Esophagus squamous epithelium (tissue), 4 donors: ENCODE data around the gene PRKX.

Experiments
- POLR2A ChIP-seq, 4 donors: fragments of 450-650 bp; IDR thresholded peaks; one replicate each; pipeline ENCODE4 v1.6.1; 2017; ENCODE audit warnings: antibody characterized with exemption in 4 of 4, mild to moderate bottlenecking in 4 of 4, moderate library complexity in 3 of 4
- TF ChIP-seq, protein P1 (sequence below), 6 experiments: fragments of 450-650 bp in 4 of 6; fragments of 200-600 bp in 2 of 6; sonication (generic) in 2 of 6; IDR thresholded peaks; one replicate each; pipeline ENCODE4 v1.5.1; 2016 to 2019; ENCODE audit warnings: antibody characterized with exemption in 6 of 6, mild to moderate bottlenecking in 4 of 6, moderate library complexity in 4 of 6

DNA sequence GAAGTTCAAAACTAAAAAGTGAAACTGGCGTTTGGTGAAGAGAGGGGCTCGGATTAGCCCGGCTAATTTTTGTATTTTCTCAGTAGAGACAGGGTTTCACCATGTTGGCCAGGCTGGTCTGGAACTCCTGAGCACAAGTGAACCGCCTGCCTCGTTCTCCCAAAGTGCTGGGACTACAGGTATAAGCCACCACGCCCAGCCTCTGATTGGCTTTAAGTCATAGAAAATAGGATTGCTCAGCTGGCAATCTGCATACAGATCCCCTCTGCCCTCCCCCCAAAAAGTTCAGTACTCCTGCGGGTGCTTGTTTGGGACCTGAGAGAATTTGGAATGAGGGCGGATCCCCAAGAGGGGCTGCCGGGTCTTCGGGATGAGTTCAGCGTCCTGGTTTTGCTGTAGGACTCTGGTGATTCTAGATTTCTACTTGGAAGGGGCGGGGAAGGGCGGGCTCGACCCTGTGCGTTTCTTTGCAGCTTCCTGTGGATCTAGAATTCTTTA is 537 bp upstream of the PRKX start:
- TF ChIP-seq, protein P1, sequence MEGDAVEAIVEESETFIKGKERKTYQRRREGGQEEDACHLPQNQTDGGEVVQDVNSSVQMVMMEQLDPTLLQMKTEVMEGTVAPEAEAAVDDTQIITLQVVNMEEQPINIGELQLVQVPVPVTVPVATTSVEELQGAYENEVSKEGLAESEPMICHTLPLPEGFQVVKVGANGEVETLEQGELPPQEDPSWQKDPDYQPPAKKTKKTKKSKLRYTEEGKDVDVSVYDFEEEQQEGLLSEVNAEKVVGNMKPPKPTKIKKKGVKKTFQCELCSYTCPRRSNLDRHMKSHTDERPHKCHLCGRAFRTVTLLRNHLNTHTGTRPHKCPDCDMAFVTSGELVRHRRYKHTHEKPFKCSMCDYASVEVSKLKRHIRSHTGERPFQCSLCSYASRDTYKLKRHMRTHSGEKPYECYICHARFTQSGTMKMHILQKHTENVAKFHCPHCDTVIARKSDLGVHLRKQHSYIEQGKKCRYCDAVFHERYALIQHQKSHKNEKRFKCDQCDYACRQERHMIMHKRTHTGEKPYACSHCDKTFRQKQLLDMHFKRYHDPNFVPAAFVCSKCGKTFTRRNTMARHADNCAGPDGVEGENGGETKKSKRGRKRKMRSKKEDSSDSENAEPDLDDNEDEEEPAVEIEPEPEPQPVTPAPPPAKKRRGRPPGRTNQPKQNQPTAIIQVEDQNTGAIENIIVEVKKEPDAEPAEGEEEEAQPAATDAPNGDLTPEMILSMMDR (IDR thresholded peaks at IDR 0.05): no peak
- TF ChIP-seq POLR2A (IDR thresholded peaks at IDR 0.05): no peak
